ENCODE data around the gene SH3BGRL2. TPM values are rescaled to one million over a fixed set of nuclear protein-coding genes. Genes with fewer than 3 reads are reported as not detected.

The SH3BGRL2 gene
- total RNA-seq, 4 donors from 2014 or later = 24.4 to 52.3 (median 33.2) TPM

DNA sequence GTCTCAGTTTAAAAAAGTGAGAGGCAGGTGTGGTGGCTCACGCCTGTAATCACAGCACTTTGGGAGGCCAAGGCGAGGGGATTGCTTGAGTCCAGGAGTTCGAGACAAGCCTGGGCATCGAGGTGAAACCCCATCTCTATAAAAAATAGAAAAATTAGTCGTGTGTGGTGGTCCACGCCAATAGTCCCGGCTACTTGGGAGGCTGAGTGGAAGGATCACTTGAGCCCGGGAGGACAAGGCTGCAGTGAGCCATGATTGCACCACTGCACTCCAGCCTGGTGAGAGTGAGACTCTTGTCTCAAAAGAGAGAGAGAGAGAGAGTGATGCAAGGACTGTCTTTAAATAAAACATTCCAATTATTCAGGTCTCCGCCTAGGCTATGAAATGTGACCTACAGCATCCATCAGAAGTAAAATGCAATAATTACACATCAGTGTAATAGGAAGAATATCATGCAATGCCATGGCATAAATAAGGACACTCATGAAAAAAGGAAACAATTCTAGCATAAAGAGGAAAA, 81.5 kb downstream of the SH3BGRL2 start:
- H3K36me3 ChIP-seq = no peaks in the 10 kb centered on the region
- no peak overlapping the region for H3K27ac ChIP-seq
- no peaks in the 10 kb centered on the region for H3K9me3 ChIP-seq
- H3K27me3 ChIP-seq = no peaks in the 10 kb centered on the region
- H3K4me1 ChIP-seq = peaks cover 0 to 15% (median 0%) of the 10 kb centered on the region in 3 donors
- TF ChIP-seq EP300 (IDR thresholded peaks at IDR 0.05) = no peak
- no peak for TF ChIP-seq POLR2A (IDR thresholded peaks at IDR 0.05)
- TF ChIP-seq, protein P1, sequence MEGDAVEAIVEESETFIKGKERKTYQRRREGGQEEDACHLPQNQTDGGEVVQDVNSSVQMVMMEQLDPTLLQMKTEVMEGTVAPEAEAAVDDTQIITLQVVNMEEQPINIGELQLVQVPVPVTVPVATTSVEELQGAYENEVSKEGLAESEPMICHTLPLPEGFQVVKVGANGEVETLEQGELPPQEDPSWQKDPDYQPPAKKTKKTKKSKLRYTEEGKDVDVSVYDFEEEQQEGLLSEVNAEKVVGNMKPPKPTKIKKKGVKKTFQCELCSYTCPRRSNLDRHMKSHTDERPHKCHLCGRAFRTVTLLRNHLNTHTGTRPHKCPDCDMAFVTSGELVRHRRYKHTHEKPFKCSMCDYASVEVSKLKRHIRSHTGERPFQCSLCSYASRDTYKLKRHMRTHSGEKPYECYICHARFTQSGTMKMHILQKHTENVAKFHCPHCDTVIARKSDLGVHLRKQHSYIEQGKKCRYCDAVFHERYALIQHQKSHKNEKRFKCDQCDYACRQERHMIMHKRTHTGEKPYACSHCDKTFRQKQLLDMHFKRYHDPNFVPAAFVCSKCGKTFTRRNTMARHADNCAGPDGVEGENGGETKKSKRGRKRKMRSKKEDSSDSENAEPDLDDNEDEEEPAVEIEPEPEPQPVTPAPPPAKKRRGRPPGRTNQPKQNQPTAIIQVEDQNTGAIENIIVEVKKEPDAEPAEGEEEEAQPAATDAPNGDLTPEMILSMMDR (IDR thresholded peaks at IDR 0.05) = no peak
- no peak for TF ChIP-seq POLR2AphosphoS5 (IDR thresholded peaks at IDR 0.05)
- WGBS, 2 donors (ENCODE audit: low coverage in 1 of 2) = 74 to 83% methylated on average over 5 to 9 of the region's 9 CpGs
- no peak for ATAC-seq
- H3K4me3 ChIP-seq = no peak overlapping the region

DNA sequence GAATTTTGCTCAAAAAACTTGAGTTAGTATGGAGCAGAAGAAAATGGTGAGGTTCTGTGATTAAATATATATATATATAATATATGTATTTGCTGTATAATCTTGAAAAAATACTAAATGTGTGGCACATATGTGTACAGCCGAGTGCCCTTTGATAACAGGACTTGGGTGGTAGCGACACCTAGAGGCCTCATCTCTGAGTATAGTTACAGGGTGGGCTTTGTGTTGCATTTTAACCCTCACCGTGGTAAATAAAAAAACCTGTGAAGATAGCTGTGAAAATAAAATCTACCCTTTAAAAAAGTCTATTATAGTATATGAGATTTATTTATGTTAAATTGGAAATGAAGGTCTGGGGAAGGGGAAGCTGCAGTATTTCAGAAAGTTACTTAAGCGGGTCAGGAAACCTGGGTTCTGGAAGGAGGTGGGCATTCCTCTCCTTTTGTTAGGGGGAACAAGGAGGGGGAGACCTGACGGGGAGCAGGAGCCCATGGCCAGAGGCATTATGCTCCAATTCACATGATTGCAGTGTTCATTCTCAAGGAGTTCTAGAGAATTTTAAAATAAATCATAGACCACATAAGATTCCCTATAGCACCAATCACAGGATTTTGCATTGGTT, 82.7 kb downstream of the SH3BGRL2 start:
- Histone ChIP-seq H3K27ac (no peak overlapping the region), H3K4me3 (no peak overlapping the region), H3K27me3 (no peaks in the 10 kb centered on the region), H3K4me1 (peaks cover 0 to 15% (median 0%) of the 10 kb centered on the region in 3 donors), H3K9me3 (no peaks in the 10 kb centered on the region), H3K36me3 (no peaks in the 10 kb centered on the region)
- no peak for TF ChIP-seq POLR2A (IDR thresholded peaks at IDR 0.05)
- TF ChIP-seq, protein P1 (IDR thresholded peaks at IDR 0.05) = peak; percentile 21 to 63 (median 44)
- no peak for ATAC-seq
- WGBS, 2 donors (ENCODE audit: low coverage in 1 of 2) = 13 to 18% methylated on average over 5 of the region's 5 CpGs

DNA sequence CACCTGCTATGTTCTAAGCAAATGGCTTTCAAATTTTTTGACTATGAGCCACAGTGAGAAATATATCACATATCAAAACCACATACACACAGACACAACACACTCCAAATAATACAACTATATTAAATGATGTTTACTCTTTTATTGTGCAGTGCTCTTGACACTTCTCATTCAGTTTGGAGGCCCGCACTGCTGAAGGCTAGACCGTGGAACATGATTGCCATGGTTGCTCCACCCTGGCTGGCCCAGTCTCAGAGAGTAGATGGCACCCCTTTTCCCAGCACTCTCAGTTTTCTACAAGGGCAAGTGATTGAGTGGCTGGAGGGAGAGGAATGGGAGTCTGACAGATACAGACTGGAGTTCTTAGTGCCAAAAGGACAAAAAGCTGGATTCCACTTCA, 86.9 kb downstream of the SH3BGRL2 start:
- 100% methylated on average over 1 of the region's 2 CpGs; no CpG with 5 or more reads in 1 of the 2 donors for WGBS, 2 donors (ENCODE audit: low coverage in 1 of 2)
- no peak overlapping the region for H3K27ac ChIP-seq
- no peaks in the 10 kb centered on the region for H3K36me3 ChIP-seq
- no peaks in the 10 kb centered on the region for H3K4me1 ChIP-seq
- TF ChIP-seq EP300 (IDR thresholded peaks at IDR 0.05) = no peak
- TF ChIP-seq, protein P1 (IDR thresholded peaks at IDR 0.05) = no peak
- no peak for TF ChIP-seq POLR2A (IDR thresholded peaks at IDR 0.05)
- TF ChIP-seq POLR2AphosphoS5 (IDR thresholded peaks at IDR 0.05) = no peak
- H3K9me3 ChIP-seq = no peaks in the 10 kb centered on the region
- H3K4me3 ChIP-seq = no peak overlapping the region
- ATAC-seq = no peak
- no peaks in the 10 kb centered on the region for H3K27me3 ChIP-seq

DNA sequence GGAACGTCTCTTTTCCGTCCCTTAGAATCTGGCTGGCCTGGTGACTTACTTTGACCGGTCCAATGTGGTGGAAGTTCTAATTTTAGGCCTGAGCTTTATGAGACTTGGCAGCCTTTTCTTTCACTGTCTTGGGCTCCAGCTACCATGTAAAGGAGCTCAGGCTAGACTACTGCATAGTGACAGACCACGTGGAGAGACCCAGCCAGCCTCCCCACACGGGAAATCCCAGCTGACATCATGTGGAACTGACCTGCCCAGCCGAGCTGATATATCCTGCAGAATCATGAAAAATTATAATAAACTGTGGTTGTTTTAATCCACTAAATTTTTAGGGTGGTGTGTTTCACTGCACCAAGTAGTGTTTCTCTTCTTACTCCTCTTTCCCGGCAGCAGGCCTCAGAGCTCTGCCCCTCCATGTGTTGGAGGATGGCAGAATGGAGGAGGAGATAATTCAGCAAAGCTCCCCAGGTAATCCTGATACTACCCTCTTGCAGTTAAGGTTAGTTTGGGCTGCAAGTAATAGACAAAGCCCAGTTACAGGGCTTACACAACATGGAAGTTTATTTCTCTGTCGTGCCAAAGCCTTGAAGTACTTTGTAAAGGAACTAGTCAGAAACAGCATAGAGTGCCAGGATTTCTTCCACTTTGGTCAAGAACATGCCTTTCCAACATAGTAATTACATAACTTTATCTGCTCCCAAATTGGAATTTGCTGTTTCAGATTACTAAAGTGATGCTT, 87.5 kb downstream of the SH3BGRL2 start:
- WGBS, 2 donors (ENCODE audit: low coverage in 1 of 2) = 79 to 90% methylated on average over 2 to 8 of the region's 8 CpGs
- Histone ChIP-seq H3K4me3 (no peak overlapping the region), H3K36me3 (no peaks in the 10 kb centered on the region), H3K27ac (no peak overlapping the region), H3K27me3 (no peaks in the 10 kb centered on the region), H3K4me1 (no peaks in the 10 kb centered on the region), H3K9me3 (no peaks in the 10 kb centered on the region)
- TF ChIP-seq, protein P1 (IDR thresholded peaks at IDR 0.05) = no peak
- TF ChIP-seq POLR2AphosphoS5 (IDR thresholded peaks at IDR 0.05) (no peak), EP300 (IDR thresholded peaks at IDR 0.05) (no peak), POLR2A (IDR thresholded peaks at IDR 0.05) (no peak)
- ATAC-seq = peak; percentile 34

All from gastroesophageal sphincter (tissue), 4 donors.